Spleen (tissue), 11 donors: ENCODE results near the gene GRIK4. TPM values are rescaled to one million over a fixed set of nuclear protein-coding genes. Genes with fewer than 3 reads are reported as not detected.

ENCODE experiments used
- DNase-seq: peaks from one replicate; pipeline ENCODE4 v3.0.0-alpha.2; 2020
- H3K27ac ChIP-seq, 8 donors: fragments of 200-600 bp; sonication (generic) in 7 of 8; 1 replicate in 4 of 8; 2 replicates in 4 of 8; pipeline versions ENCODE4 v1.5.0 to v1.8.0; 2016 to 2021; ENCODE audit warnings: inconsistent platforms in 4 of 8, mild to moderate bottlenecking in 4 of 8, moderate library complexity in 1 of 8
- H3K27me3 ChIP-seq, 7 donors: fragments of 200-600 bp; sonication (generic) in 6 of 7; replicated peaks in 1 of 7; 1 replicate in 4 of 7; 2 replicates in 3 of 7; pipeline versions ENCODE4 v1.5.0 to v1.8.0; 2016 to 2021; ENCODE audit warnings: inconsistent platforms in 3 of 7, mild to moderate bottlenecking in 1 of 7
- H3K36me3 ChIP-seq, 6 donors: fragments of 200-600 bp; sonication (generic) in 5 of 6; 1 replicate in 4 of 6; 2 replicates in 2 of 6; pipeline versions ENCODE4 v1.5.0 to v1.8.0; 2016 to 2021; ENCODE audit warnings: inconsistent platforms in 2 of 6
- H3K4me1 ChIP-seq, 6 donors: fragments of 200-600 bp; sonication (generic) in 5 of 6; 1 replicate in 3 of 6; 2 replicates in 3 of 6; pipeline versions ENCODE4 v1.5.0 to v1.8.0; 2016 to 2021; ENCODE audit warnings: inconsistent platforms in 3 of 6
- H3K4me3 ChIP-seq, 8 donors: fragments of 200-600 bp; sonication (generic) in 7 of 8; 1 replicate in 4 of 8; 2 replicates in 4 of 8; pipeline versions ENCODE4 v1.5.0 to v1.8.0; 2016 to 2021; ENCODE audit warnings: inconsistent platforms in 4 of 8, mild to moderate bottlenecking in 4 of 8, moderate library complexity in 2 of 8
- H3K9me3 ChIP-seq, 8 donors: fragments of 200-600 bp; sonication (generic) in 7 of 8; 1 replicate in 4 of 8; 2 replicates in 4 of 8; pipeline versions ENCODE4 v1.5.0 to v1.8.0; 2016 to 2021; ENCODE audit warnings: inconsistent platforms in 4 of 8
- CTCF ChIP-seq, 11 experiments: fragments of 200-600 bp in 7 of 11; fragments of 450-650 bp in 4 of 11; sonication (generic) in 4 of 11; IDR thresholded peaks in 8 of 11; conservative IDR thresholded peaks in 3 of 11; 1 replicate in 7 of 11; 2 replicates in 4 of 11; pipeline versions ENCODE4 v1.4.0 to v1.8.0; 2016 to 2021; ENCODE audit warnings: antibody characterized with exemption in 11 of 11, inconsistent platforms in 4 of 11, mild to moderate bottlenecking in 1 of 11
- POLR2A ChIP-seq, 3 donors: fragments of 450-650 bp; IDR thresholded peaks; one replicate each; pipeline ENCODE4 v1.5.1; 2017; ENCODE audit warnings: antibody characterized with exemption in 3 of 3, mild to moderate bottlenecking in 1 of 3
- POLR2AphosphoS5 ChIP-seq, 3 donors: sonication (generic); formaldehyde crosslinking; IDR thresholded peaks; one replicate each; pipeline ENCODE4 v1.5.1; 2017; ENCODE audit warnings: antibody characterized with exemption in 3 of 3
- WGBS, 5 donors: extraction: QIAGEN DNeasy Blood & Tissue Kit in 3 of 5; methylation state at CpG; one replicate each; pipeline versions ENCODE4 v1.1.5 to v1.1.7; 2013 to 2018; 5-methylcytosine and 5-hydroxymethylcytosine counted together
- intact Hi-C: fragments of 100-400 bp; cut with DNase I; formaldehyde crosslinking; loops from one replicate; pipeline ENCODE4 v1.15.0; 2023; ENCODE audit warnings: low total_unique reads
- polyA plus RNA-seq, 3 donors: library from polyadenylated mRNA; stranded (reverse); fragments of 200-250 nt; gene quantifications; one replicate each; pipeline ENCODE4 v1.2.1, GENCODE V29; 2013
- total RNA-seq, 7 donors: library from RNA; depleted of rRNA in 3 of 7; stranded (reverse); fragments of >200 nt in 3 of 7; fragmentation: NEBNext Ultra II Directional in 4 of 7; extraction: Animal tissue kit (Norgen Biotek cat#: 25700) in 4 of 7; gene quantifications; one replicate each; pipeline versions ENCODE4 v1.1.0 to v1.2.1, GENCODE V29; 2016 to 2021
- donor health status: healthy with polysubstance abuse.
- donor health status: DM: no; HTN: no; CAD: no; lungs with moderate emphysema.
- donor health status: DM: no; HTN: no; CAD: no.
- donor health status: Bipolar disorder and iron deficiency.
- donor health status: healthy.
- donor health status: DM: no; HTN: no; CAD: no.
- donor health status: DM: yes; HTN: yes; CAD: no.

The GRIK4 gene
- total and polyA plus RNA-seq, 10 donors: 0.04 to 2.4 (median 0.59) TPM

DNA sequence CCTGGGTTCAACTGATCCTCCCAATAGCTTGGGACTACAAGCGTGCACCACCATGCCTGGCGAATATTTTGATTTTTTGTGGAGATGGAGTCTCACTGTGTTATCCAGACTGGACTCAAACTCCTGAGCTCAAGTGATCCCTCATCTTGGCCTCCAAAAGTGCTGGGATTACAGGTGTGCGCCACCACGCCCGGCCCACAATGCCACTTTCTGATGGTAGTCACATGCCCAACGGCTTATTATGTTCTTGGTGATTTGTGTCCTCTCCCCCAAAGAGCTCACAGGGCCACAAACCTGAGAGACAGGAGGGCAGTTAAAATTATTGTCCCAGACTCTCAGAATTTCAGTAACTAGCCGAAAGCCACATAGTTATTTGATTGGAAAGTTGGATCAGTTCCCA is 9.6 kb downstream of the GRIK4 start:
- Histone ChIP-seq H3K27me3 (peaks cover 0 to 87% (median 2%) of the 10 kb centered on the region in 7 donors), H3K4me3 (no peak overlapping the region), H3K4me1 (peaks cover 0 to 18% (median 1%) of the 10 kb centered on the region in 6 donors), H3K36me3 (no peaks in the 10 kb centered on the region), H3K9me3 (no peaks in the 10 kb centered on the region), H3K27ac (no peak overlapping the region)
- no peak for TF ChIP-seq POLR2A (IDR thresholded peaks at IDR 0.05)
- no peak for TF ChIP-seq CTCF (IDR thresholded peaks at IDR 0.05 in 8 of 11, conservative IDR thresholded peaks at IDR 0.05 in 3 of 11)
- TF ChIP-seq POLR2AphosphoS5 (IDR thresholded peaks at IDR 0.05): no peak
- peak; percentile 11 for DNase-seq
- 84 to 96% (median 92%) methylated on average over 6 to 7 of the region's 7 CpGs for WGBS, 5 donors
- intact Hi-C loops: no loop called here

DNA sequence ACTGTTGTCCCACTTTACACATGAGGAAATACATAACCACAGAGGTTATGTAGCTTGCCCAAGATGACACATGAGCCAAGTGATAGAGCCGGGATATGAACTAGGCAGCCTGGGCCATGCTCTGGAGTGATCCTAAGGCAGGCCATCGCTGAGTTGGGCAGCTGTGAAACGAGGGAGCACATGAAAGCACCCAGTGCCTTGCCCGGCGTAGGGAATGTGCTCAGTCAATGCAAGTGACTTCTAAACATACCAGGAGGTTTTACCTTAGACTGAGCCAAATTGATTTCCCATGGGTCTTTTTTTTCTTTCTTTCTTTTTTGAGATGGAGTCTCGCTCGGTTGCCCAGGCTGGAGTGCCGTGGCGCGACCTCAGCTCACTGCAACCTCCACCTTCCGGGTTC is 10.5 kb downstream of the GRIK4 start:
- Histone ChIP-seq H3K27me3 (peaks cover 0 to 85% (median 0%) of the 10 kb centered on the region in 7 donors), H3K27ac (no peak overlapping the region), H3K4me3 (no peak overlapping the region), H3K36me3 (no peaks in the 10 kb centered on the region), H3K9me3 (no peaks in the 10 kb centered on the region), H3K4me1 (peaks cover 0 to 13% (median 1%) of the 10 kb centered on the region in 6 donors)
- intact Hi-C loops: no loop called here
- DNase-seq: peak; percentile 17
- 85 to 95% (median 92%) methylated on average over 11 of the region's 11 CpGs for WGBS, 5 donors
- TF ChIP-seq POLR2A (IDR thresholded peaks at IDR 0.05) (no peak), CTCF (IDR thresholded peaks at IDR 0.05 in 8 of 11, conservative IDR thresholded peaks at IDR 0.05 in 3 of 11) (no peak)

DNA sequence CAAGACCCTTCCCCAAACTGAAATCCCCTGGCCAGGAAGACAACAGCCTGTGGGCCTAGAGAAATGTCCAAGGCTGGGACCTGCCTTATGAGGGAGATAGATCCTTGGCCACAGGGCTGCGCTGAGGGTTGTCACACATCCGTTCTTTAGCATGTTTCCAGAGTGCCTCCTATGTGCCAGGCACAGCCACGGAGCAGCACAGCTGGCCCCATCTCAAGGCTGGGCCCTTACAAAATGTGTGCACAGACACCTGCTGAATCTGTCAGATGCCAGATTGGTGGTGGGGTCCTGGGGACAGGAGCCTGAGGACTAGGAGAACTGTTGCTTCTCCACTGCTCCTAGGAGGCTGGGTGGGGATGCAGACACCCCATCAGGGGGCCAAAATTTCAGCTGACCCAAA is 11.2 kb downstream of the GRIK4 start:
- H3K27me3 ChIP-seq: peaks cover 0 to 84% (median 0%) of the 10 kb centered on the region in 7 donors
- no peak overlapping the region for H3K4me3 ChIP-seq
- H3K4me1 ChIP-seq: peaks cover 0 to 13% (median 1%) of the 10 kb centered on the region in 6 donors
- intact Hi-C loops: no loop called here
- H3K27ac ChIP-seq: no peak overlapping the region
- no peaks in the 10 kb centered on the region for H3K9me3 ChIP-seq
- 74 to 89% (median 75%) methylated on average over 3 of the region's 3 CpGs for WGBS, 5 donors
- H3K36me3 ChIP-seq: no peaks in the 10 kb centered on the region
- peak; percentile 46 for DNase-seq
- TF ChIP-seq POLR2AphosphoS5 (IDR thresholded peaks at IDR 0.05) (no peak), POLR2A (IDR thresholded peaks at IDR 0.05) (no peak), CTCF (IDR thresholded peaks at IDR 0.05 in 8 of 11, conservative IDR thresholded peaks at IDR 0.05 in 3 of 11) (no peak)

GRCh38 chr11:120523196-120523595 is 11.6 kb downstream of the GRIK4 start:
- 30 to 43% (median 41%) methylated on average over 12 of the region's 12 CpGs for WGBS, 5 donors
- no peak for TF ChIP-seq CTCF (IDR thresholded peaks at IDR 0.05 in 8 of 11, conservative IDR thresholded peaks at IDR 0.05 in 3 of 11)
- no peak for TF ChIP-seq POLR2A (IDR thresholded peaks at IDR 0.05)
- TF ChIP-seq POLR2AphosphoS5 (IDR thresholded peaks at IDR 0.05): no peak
- intact Hi-C loops: no loop called here
- Histone ChIP-seq H3K36me3 (no peaks in the 10 kb centered on the region), H3K27ac (no peak overlapping the region), H3K27me3 (peaks cover 0 to 79% (median 0%) of the 10 kb centered on the region in 7 donors), H3K9me3 (no peaks in the 10 kb centered on the region), H3K4me1 (peaks cover 0 to 13% (median 1%) of the 10 kb centered on the region in 6 donors), H3K4me3 (no peak overlapping the region)
- peak; percentile 48 for DNase-seq
